Measurements from ENCODE around the gene CSF1R.

The CSF1R gene

GRCh38 chr5:150024346-150024984 lies 61.9 kb downstream of the CSF1R start:
- DNase-seq (ENCODE audit: low read depth, low spot score) = no peak

DNA sequence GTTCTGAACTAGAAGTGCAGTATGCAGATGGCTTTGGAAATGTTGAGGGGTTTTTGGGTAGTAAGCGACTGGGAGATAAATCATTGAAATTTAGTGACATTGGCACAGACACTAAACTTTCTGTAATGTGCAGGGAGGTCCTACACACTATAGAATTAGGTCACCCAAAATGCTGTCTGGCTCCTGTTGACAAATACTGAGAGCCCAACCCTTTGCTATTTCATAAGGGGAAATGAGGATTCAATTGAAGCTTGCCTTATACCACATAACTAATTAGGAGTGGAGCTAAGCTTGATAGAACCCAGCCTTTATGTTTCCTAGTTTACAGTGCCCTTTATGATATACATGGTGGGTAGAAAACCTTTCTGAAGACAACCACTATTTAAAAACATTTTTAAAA lies 63.2 kb downstream of the CSF1R start:
- no peak for DNase-seq (ENCODE audit: low read depth, low spot score)

DNA sequence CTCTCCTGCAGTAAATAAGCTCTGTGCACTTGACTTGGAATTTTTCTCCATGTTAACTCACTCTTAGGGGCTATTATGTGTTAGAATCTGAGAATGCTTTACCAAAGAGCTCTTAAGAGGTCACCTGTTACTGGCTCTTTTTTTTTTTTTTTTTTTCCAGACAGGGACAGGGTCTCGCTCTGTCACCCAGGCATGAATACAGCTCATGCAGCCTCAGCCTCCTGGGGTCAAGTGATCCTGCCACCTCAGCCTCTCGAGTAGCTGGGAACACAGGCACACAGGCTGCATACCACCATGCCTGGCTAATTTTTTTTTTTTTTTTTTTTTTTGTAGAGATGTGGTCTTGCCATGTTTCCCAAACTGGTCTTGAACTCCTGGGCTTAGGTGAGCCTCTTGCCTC lies 63.7 kb downstream of the CSF1R start:
- no peak for DNase-seq (ENCODE audit: low read depth, low spot score)

- DNase-seq (ENCODE audit: low read depth, low spot score) = no peak
Measured at GRCh38 chr5:150022158-150022531, 64.2 kb downstream of the CSF1R start.

- no peak for DNase-seq (ENCODE audit: low read depth, low spot score)
Measured at GRCh38 chr5:150021491-150022157, 64.7 kb downstream of the CSF1R start.

DNA sequence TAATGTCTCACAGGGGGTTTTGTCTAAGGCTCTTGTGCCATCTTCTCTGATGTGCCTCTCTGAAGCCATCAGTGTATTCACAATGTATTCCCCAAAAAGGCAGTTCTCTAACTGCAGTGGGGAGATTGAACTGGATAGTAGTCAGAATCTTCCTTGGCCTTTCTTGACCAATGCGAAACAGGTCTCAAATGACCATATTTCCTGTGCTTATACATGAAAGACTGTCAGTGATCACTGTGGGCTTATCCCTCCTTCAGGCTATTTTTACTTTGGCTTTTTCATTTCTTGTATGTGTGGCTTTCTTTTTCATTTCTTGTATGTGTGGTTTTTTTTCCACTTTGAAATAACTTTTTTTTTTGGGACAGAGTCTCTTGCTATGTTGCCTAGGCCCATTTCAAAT lies 66.1 kb downstream of the CSF1R start:
- DNase-seq (ENCODE audit: low read depth, low spot score) = no peak

DNA sequence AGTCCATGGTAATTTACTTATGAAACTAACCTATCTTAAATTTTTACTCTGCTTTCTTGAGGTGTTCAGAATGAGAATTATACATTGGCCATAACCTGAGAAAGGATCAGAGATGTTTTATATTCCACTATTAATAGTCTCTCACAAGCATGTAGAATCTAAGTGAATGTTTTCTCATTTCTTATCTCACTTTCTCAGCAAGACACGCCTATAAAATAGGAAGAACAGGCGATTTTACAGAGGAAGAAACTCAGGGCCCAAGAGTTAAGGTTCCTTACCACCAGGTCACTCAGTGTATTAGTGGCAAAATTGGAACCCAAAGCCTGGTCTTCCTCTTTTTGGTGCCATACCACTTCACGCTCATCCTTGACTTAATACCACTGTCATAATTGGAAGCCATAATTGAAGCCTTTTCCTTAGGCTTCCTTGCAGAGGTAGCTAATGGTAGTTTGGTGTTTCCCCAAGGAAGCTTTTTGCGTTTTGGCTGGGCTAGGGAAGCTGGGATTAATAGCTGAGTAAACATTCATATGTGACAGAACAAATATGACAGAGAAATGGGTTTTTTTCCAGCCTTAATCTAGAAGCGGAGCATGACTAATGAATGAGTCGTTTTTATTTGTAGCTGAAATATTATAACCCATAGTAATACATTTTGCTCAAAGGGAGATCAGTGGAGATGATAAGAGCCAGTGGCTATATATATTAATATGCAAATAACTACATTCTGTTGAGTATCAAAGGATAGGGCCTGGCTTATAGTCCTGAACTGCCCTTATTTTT lies 68.9 kb downstream of the CSF1R start:
- no peak for DNase-seq (ENCODE audit: low read depth, low spot score)

GRCh38 chr5:150016537-150016936 lies 69.8 kb downstream of the CSF1R start:
- DNase-seq (ENCODE audit: low read depth, low spot score) = no peak

DNA sequence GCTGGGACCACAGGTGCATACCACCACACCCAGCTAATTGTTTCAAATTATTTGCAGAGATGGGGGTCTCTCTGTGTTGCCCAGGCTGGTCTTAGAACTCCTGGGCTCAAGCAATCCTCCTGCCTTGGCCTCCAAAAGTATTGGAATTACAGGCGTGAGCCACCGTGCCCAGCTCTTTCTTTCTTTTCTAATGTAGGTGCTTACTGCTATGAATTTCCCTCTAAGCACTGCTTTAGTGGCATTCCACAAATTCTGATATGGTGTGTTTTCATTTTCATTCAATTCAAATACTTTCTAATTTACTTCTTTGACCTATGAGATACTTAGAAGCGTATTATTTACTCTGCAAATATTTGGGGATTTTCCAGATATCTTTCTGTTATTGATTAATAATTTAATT lies 70.9 kb downstream of the CSF1R start:
- DNase-seq (ENCODE audit: low read depth, low spot score) = no peak

GRCh38 chr5:150014456-150014855 lies 71.9 kb downstream of the CSF1R start:
- no peak for DNase-seq (ENCODE audit: low read depth, low spot score)

DNA sequence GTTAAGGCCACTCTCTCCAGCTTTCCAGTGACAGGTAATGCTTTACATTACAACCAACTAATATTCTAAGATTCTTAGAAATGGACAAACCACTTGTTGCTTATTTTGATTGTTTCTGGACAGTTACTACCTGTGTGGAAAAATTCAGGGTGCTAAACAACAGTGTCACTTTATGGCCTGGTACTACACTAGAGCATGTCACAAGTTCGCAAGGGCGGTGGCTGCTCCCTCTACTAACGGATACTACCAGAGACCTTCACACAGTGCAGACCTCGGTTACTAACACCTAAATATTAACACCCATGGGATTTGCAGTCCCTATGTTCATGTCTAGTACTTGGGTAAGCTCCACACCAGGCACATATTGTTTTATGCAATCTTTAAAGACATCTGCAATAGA lies 72.4 kb downstream of the CSF1R start:
- no peak for DNase-seq (ENCODE audit: low read depth, low spot score)

- DNase-seq (ENCODE audit: low read depth, low spot score) = no peak
Measured at GRCh38 chr5:150009671-150010387, 76.5 kb downstream of the CSF1R start.

- no peak for DNase-seq (ENCODE audit: low read depth, low spot score)
Measured at GRCh38 chr5:150007050-150007449, 79.3 kb downstream of the CSF1R start.

DNA sequence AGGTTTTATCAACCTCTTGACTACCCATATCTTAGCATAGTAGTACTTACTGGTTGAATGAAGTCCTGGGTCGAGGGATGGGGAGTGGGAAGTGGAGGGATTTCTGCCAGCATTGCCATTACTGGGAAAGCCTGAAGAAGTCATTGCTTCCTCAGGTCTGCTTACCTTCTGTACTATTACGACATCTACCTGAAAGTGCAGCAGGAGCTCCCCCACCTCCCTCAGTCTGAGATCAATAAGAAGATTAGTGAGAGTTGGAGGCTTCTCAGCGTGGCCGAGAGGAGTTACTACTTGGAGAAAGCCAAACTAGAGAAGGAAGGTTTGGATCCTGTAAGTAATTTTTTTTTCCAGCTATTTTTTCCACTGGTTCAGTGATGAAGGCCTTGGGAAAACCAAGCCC lies 80.0 kb downstream of the CSF1R start:
- DNase-seq (ENCODE audit: low read depth, low spot score) = no peak
